DMS79 (cell line): ENCODE data around the gene TTLL7.
"Not testable (repeated sequence)": the region's sequence is repeated elsewhere in the genome, so short reads cannot be mapped to it uniquely, and the experiment has no call there.

Source experiments
- DNase-seq: peaks from one replicate; lab custom pipeline; 2025; lab: John Stamatoyannopoulos, UW

Gene TTLL7

GRCh38 chr1:83929184-83929583, 69.7 kb downstream of the TTLL7 start:
- no peak for DNase-seq

GRCh38 chr1:83928396-83928795, 70.5 kb downstream of the TTLL7 start:
- no peak for DNase-seq

DNA sequence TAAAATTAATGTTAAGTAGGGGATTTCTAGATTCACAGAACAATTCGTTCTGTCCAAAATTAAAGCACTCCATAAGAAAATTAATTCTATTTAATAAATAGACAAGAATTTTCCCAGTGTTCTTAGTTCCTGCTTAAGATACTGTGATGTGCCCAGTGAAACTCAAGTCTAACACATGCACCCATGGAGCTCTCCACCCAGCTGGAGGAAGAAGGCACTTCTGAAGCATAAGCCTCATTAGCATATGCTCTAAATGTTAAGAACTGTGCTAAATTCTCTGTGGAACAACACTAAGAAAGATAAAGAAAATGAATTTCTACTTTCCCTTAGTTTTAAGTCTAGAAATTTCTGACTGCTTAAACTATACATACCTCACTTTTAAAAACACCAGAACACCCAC, 71.2 kb downstream of the TTLL7 start:
- no peak for DNase-seq

DNA sequence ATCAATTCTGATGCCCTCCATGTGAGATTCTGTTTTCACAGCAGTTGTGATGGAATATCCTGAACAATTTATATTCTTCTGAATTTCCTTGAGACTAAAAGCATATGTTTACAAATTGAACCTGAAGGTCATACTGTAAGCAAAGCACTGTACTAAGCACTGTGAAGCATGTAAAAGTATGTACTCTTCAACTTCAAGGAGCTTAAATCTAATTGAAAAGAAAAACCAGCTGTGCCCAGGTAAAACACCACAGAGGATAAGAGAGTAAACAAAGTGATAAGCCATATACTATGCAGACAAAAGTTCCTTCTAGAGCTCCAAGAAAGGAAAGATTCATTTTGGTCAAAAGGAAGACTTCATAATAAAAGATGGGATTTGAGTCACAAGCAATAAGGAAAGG, 71.9 kb downstream of the TTLL7 start:
- DNase-seq = no peak

GRCh38 chr1:83923553-83923952, 75.4 kb downstream of the TTLL7 start:
- DNase-seq = no peak

DNA sequence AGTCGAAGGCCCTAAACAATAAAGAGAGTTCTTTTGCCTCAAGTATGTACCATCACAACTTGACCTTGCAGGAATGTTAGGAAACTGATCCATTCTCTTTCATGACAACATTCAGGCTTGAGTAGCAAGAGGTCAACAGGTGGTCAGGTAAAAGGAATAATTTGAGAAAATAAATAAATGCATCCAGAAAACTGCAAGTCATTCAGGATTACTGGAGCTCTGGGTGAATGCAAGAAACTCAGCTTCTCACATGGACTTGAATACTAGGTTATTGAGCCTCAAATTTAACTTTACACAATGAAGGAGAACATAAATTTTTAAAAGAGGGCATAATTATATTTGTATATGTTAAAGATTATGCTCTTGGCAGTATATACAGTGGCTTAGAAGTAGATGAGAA, 76.5 kb downstream of the TTLL7 start:
- DNase-seq = no peak

DNA sequence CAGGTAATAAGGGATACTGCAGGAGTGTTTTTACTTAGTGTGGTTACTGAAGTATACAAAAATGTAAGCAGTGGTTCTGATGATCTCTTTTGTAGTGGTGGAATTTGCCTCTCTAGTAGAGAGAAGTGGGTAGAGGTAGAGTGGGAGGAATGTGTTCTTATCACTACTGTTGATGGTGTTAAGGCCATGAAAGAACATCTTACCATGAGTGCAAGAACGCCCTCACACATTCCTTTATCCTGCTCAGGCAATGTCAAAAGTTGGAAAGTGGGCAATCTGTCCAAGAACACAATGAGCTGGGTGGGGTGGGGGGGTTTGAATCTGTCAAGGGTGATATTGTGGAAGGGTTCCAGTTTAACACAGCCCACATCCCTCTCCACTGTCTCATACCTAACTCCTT, 78.6 kb downstream of the TTLL7 start:
- no peak for DNase-seq

- no peak for DNase-seq
These were observed 79.1 kb downstream of the TTLL7 start for GRCh38 chr1:83919872-83920271.

DNA sequence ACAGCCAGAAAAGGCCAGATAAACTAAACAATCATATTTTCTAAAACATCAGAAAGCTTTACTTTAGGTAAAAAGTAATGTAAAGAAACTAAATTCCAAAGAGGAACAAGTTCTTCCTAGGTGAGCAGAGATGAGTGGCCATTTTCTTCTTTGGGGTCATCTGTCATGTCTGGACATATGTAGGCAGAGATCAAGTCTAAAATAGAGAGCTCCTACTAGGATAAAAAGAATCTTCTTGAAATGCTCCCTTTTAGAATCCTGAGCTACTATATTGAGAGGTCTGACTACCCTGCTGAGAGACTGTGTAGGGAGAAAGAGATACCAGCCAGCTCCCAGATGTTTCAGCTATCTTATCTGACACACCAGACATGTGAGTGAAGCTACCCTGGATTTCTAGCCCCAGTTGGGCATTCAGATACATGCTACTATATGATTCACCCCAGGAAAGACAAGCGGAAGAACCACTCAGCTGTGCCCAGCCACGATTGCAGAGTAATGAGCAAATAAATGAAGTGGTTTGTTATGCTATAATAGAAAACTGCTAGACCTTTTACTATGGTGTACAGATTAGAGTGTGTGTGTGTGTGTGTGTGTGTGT, 80.1 kb downstream of the TTLL7 start:
- DNase-seq = no peak

DNA sequence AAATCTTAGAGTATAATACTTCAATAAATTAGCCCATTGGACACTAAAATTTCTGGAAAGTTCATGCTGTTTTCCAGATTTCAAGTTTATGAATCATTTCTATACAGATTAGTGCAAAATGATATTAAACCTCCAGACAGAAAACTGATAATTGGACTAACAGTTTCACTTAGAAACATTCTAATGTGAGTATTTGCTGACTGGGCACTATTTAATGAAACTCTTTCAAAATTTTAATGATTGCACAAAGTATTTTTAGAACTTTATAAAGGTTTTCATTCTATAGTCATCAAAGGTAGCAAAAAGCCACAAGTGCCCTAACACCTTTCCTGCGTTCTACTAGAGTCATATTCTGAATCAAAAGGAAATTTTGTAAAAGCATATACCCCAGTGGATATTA, 81.0 kb downstream of the TTLL7 start:
- no peak for DNase-seq

- not testable (repeated sequence) for DNase-seq
These were observed 82.8 kb downstream of the TTLL7 start for GRCh38 chr1:83916094-83916493.

DNA sequence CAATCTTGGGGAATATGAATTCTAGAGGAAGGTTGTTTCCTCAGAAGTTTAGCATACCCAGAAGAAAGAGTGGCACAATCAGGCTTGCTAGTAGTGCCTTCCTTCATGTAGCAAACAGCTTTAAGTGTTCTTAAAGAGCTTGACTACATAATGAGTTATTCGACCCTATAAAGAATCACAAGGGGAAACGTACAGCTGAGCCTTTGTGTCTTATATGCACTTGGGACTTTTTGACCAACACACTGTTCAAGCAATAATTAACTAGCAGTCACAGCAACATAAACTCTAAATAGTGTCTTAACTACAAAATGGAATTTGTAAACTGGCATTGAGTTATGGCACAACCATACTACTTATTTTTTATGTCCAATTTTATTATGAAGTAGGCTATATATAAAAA, 86.1 kb downstream of the TTLL7 start:
- DNase-seq = no peak

GRCh38 chr1:83910461-83910860, 88.5 kb downstream of the TTLL7 start:
- DNase-seq = no peak

DNA sequence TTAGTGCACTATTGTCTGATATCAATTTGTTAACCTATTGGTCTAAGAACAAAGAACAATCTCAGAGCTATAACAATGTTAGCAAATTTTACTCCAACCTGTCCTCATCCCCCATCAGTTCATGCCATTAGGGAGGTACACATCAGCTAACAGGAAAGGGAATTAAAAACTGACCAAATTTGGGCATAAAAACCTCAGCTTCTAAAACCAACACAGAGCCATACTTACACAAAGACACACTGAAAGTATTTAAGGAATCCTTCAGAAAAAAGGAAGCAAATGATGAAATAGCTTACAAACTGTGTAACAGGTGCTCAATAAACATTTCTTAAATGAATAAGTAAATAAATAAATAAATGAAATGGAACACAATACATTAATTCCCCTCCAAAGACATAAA, 89.2 kb downstream of the TTLL7 start:
- DNase-seq = no peak

GRCh38 chr1:83905315-83905907, 93.5 kb downstream of the TTLL7 start:
- no peak for DNase-seq

- no peak for DNase-seq
These were observed 97.3 kb downstream of the TTLL7 start for GRCh38 chr1:83901547-83902155.

- no peak for DNase-seq
These were observed 98.4 kb downstream of the TTLL7 start for GRCh38 chr1:83900524-83900923.

GRCh38 chr1:83897516-83897915, 101.4 kb downstream of the TTLL7 start:
- DNase-seq = no peak

DNA sequence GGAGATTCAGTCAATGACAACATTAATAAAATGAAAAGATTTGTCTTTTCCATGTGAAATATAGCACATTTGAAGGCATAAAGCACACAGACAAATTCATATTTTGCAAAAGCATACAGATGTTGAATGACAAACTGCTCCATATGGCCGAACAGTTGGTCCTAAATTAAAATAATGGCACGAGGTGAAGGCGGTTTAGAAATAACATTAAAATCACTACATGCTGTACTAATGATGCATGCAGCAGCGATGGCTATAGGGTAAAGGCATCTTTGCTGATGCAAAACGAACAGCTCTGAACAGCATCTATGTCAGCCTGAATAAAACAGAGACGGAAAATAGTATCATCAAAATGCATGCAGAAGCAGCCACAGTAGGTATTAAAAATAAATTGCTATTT, 102.6 kb downstream of the TTLL7 start:
- no peak for DNase-seq

DNA sequence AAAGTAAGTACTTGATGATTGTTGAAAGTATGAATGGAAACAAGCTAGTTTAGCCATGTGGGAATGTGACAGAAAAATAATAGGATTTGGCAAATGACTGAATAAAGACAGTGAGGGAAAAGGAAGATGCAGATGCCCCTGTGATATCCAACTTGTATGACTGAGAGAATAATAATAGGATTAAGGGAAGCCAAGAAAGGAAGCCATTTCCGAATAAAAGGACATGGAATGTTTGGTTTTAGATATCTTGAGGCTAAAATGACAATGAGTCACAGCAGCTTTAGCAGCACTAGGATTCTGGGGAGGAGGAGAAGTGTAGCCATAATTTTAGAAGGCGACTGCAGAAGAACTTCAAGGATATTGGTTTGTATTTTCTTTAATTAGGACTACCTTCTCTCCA, 109.2 kb downstream of the TTLL7 start:
- DNase-seq = no peak

- DNase-seq = no peak
These were observed 111.4 kb downstream of the TTLL7 start for GRCh38 chr1:83887483-83887882.

DNA sequence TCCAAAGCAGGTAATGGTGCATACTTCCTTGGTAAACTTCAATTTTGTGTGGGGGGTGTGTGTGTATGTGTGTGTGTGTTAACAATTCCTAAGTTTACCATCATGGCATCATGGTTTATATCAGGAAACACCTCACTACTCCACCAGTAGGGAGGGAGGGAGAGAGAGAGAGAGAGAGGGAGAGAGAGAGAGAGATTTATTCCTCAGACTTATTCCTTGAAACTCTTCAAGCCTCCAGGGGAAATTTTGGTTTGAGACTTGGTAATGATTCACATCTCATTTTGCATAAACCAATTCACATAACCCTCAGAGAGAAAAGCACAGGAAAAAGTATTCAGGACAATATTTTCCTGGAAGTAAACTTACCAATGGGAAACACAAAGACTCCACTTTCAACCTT, 115.0 kb downstream of the TTLL7 start:
- no peak for DNase-seq

GRCh38 chr1:83882906-83883305, 116.0 kb downstream of the TTLL7 start:
- no peak for DNase-seq

DNA sequence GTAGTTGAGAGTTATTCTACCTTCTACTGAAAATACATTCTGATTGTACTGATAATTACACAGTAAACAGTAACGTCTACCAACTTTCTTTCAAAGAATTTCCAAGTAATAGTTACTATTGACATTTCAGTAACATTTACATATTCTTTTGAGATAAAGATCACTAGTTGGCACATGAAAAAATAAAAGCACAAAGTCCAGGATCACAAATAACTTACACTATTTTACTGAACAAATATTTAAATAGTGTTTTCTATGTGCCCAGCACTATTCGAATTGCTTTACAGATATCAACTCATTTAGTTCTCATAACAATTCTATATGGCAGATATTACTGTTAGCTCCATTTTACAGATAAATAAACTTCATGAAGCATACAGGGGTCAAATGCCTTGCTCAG, 126.4 kb downstream of the TTLL7 start:
- no peak for DNase-seq
